Activated CD8-positive, alpha-beta memory T cell treated with anti-CD3 and anti-CD28 coated beads, Interleukin-2, amount 50 U/mL, for 4 hours (primary cell): ENCODE measurements around the gene GLIS1.

ENCODE experiments used
- DNase-seq: peaks from one replicate; pipeline ENCODE4 v3.0.0-alpha.2; 2020

Gene GLIS1

GRCh38 chr1:53502641-53503432, 236.1 kb downstream of the GLIS1 start:
- no peak for DNase-seq

GRCh38 chr1:53501065-53502005, 237.6 kb downstream of the GLIS1 start:
- no peak for DNase-seq

GRCh38 chr1:53500204-53501064, 238.5 kb downstream of the GLIS1 start:
- DNase-seq = no peak

- DNase-seq = no peak
Observed at GRCh38 chr1:53499257-53500203, 239.4 kb downstream of the GLIS1 start.

- DNase-seq = no peak
Observed at GRCh38 chr1:53498555-53499131, 240.3 kb downstream of the GLIS1 start.

- DNase-seq = no peak
Observed at GRCh38 chr1:53495633-53496345, 243.2 kb downstream of the GLIS1 start.

GRCh38 chr1:53490351-53490750, 248.6 kb downstream of the GLIS1 start:
- DNase-seq = no peak

GRCh38 chr1:53486395-53487026, 252.5 kb downstream of the GLIS1 start:
- DNase-seq = no peak

- peak; percentile 67 for DNase-seq
Observed at GRCh38 chr1:53485478-53486394, 253.2 kb downstream of the GLIS1 start.

- no peak for DNase-seq
Observed at GRCh38 chr1:53484705-53485477, 254.1 kb downstream of the GLIS1 start.

- no peak for DNase-seq
Observed at GRCh38 chr1:53483656-53484055, 255.3 kb downstream of the GLIS1 start.

GRCh38 chr1:53483170-53483569, 255.8 kb downstream of the GLIS1 start:
- DNase-seq = no peak

GRCh38 chr1:53482441-53483153, 256.4 kb downstream of the GLIS1 start:
- DNase-seq = no peak

GRCh38 chr1:53481456-53481855, 257.5 kb downstream of the GLIS1 start:
- no peak for DNase-seq

- no peak for DNase-seq
Observed at GRCh38 chr1:53480678-53481077, 258.3 kb downstream of the GLIS1 start.

- no peak for DNase-seq
Observed at GRCh38 chr1:53478502-53478818, 260.5 kb downstream of the GLIS1 start.

GRCh38 chr1:53477651-53478501, 261.1 kb downstream of the GLIS1 start:
- DNase-seq = no peak
